PC-9 (cell line): Measurements from ENCODE around the gene FOXK1.

Source experiments
- EZH2 ChIP-seq: fragments of 200-600 bp; sonication (generic); IDR thresholded peaks from 2 replicates; pipeline ENCODE4 v1.8.0; 2017; ENCODE audit warnings: antibody characterized with exemption, low read depth
- TF ChIP-seq, protein P1 (sequence below): fragments of 200-600 bp; sonication (generic); conservative IDR thresholded peaks from 2 replicates; pipeline ENCODE4 v1.6.1; 2017; ENCODE audit warnings: mixed run types, antibody characterized with exemption, mild to moderate bottlenecking, moderate library complexity

DNA sequence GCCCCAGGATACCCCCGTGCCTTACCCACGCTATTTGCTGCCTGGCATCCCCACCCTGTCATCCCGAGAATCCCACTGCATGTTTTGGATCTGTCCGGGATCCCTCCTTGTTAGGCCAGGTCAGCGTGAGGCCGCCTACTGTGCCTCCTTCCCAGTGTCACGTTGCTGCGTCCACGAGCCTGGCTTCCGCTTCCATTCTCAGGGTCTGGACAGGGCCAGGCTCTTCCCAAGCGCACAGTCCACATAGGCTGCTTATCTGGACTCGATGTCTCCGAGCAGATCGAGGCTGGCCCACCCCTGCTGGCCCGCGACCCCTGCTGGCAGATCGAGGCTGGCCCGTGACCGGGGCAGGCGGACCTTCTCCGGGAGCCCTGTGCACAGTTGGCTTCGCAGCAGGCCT is 27.1 kb downstream of the FOXK1 start:
- TF ChIP-seq, protein P1, sequence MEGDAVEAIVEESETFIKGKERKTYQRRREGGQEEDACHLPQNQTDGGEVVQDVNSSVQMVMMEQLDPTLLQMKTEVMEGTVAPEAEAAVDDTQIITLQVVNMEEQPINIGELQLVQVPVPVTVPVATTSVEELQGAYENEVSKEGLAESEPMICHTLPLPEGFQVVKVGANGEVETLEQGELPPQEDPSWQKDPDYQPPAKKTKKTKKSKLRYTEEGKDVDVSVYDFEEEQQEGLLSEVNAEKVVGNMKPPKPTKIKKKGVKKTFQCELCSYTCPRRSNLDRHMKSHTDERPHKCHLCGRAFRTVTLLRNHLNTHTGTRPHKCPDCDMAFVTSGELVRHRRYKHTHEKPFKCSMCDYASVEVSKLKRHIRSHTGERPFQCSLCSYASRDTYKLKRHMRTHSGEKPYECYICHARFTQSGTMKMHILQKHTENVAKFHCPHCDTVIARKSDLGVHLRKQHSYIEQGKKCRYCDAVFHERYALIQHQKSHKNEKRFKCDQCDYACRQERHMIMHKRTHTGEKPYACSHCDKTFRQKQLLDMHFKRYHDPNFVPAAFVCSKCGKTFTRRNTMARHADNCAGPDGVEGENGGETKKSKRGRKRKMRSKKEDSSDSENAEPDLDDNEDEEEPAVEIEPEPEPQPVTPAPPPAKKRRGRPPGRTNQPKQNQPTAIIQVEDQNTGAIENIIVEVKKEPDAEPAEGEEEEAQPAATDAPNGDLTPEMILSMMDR = no peak
- no peak for TF ChIP-seq EZH2
